H9 (cell line): ENCODE measurements around the gene RLN3. TPM values are rescaled to one million over a fixed set of nuclear protein-coding genes. Genes with fewer than 3 reads are reported as not detected.

Source experiments
- DNase-seq: peaks from one replicate; pipeline ENCODE4 v3.0.0-alpha.2; 2017
- H2AFZ ChIP-seq: one replicate; pipeline ENCODE4 v1.6.1; 2013; ENCODE audit warnings: mild to moderate bottlenecking, low read length, control low read depth, moderate library complexity
- H2AK5ac ChIP-seq: 2 replicates; pipeline ENCODE4 v1.6.1; 2013; ENCODE audit warnings: low read length, control low read depth, mixed read lengths; ENCODE audit not compliant: insufficient read length
- H2BK120ac ChIP-seq: one replicate; pipeline ENCODE4 v1.6.1; 2013; ENCODE audit warnings: low read depth, mild to moderate bottlenecking, low read length, control low read depth, inconsistent platforms; ENCODE audit not compliant: poor library complexity, severe bottlenecking
- H2BK12ac ChIP-seq: 2 replicates; pipeline ENCODE4 v1.6.1; 2013; ENCODE audit warnings: low read length, control low read depth, mixed read lengths, low read depth; ENCODE audit not compliant: insufficient read length
- H2BK15ac ChIP-seq: 2 replicates; pipeline ENCODE4 v1.6.1; 2013; ENCODE audit warnings: low read depth, low read length, control low read depth
- H2BK20ac ChIP-seq: one replicate; pipeline ENCODE4 v1.6.1; 2013; ENCODE audit warnings: low read depth, mild to moderate bottlenecking, low read length, control low read depth, inconsistent platforms; ENCODE audit not compliant: poor library complexity, severe bottlenecking
- H2BK5ac ChIP-seq: 2 replicates; pipeline ENCODE4 v1.6.1; 2013; ENCODE audit warnings: low read length, control low read depth, mixed read lengths; ENCODE audit not compliant: insufficient read length
- H3K14ac ChIP-seq: 2 replicates; pipeline ENCODE4 v1.6.1; 2013; ENCODE audit warnings: low read length, control low read depth; ENCODE audit not compliant: insufficient read depth
- H3K18ac ChIP-seq: 2 replicates; pipeline ENCODE4 v1.6.1; 2013; ENCODE audit warnings: low read depth, mild to moderate bottlenecking, mixed read lengths, low read length, control low read depth; ENCODE audit not compliant: insufficient read length
- H3K23ac ChIP-seq: 2 replicates; pipeline ENCODE4 v1.6.1; 2013; ENCODE audit warnings: low read length, control low read depth, mixed read lengths, low read depth; ENCODE audit not compliant: insufficient read length
- H3K23me2 ChIP-seq: 2 replicates; pipeline ENCODE4 v1.6.1; 2013; ENCODE audit warnings: low read depth, mild to moderate bottlenecking, mixed read lengths, low read length, control low read depth; ENCODE audit not compliant: insufficient read length, poor library complexity, severe bottlenecking
- H3K27ac ChIP-seq: 2 replicates; pipeline ENCODE4 v1.5.1; 2013; ENCODE audit warnings: low read length, control low read depth, mixed read lengths, low read depth; ENCODE audit not compliant: insufficient read length
- H3K27me3 ChIP-seq: 2 replicates; pipeline ENCODE4 v1.6.1; 2013; ENCODE audit warnings: low read length, control low read depth, inconsistent platforms; ENCODE audit not compliant: insufficient read depth
- H3K4ac ChIP-seq: 2 replicates; pipeline ENCODE4 v1.6.1; 2013; ENCODE audit warnings: low read depth, mild to moderate bottlenecking, control low read depth, inconsistent platforms, low read length, moderate library complexity
- H3K4me1 ChIP-seq: 2 replicates; pipeline ENCODE4 v1.6.1; 2013; ENCODE audit warnings: low read length, control low read depth, inconsistent platforms; ENCODE audit not compliant: insufficient read depth
- H3K4me2 ChIP-seq: 2 replicates; pipeline ENCODE4 v1.6.1; 2013; ENCODE audit warnings: low read length, control low read depth, mixed read lengths; ENCODE audit not compliant: insufficient read length, insufficient read depth
- H3K56ac ChIP-seq: 2 replicates; pipeline ENCODE4 v1.6.1; 2013; ENCODE audit warnings: low read depth, mild to moderate bottlenecking, mixed read lengths, low read length, control low read depth; ENCODE audit not compliant: insufficient read length
- H3K79me1 ChIP-seq: 2 replicates; pipeline ENCODE4 v1.6.1; 2013; ENCODE audit warnings: low read depth, mild to moderate bottlenecking, moderate library complexity, low read length, control low read depth, inconsistent platforms; ENCODE audit not compliant: insufficient read depth, poor library complexity, severe bottlenecking
- H3K79me2 ChIP-seq: 2 replicates; pipeline ENCODE4 v1.6.1; 2013; ENCODE audit warnings: low read length, control low read depth, inconsistent platforms; ENCODE audit not compliant: insufficient read depth
- H3K9ac ChIP-seq: 2 replicates; pipeline ENCODE4 v1.6.1; 2013; ENCODE audit warnings: low read length, control low read depth, mixed read lengths; ENCODE audit not compliant: insufficient read length; ENCODE audit errors: extremely low read depth
- H3K9me3 ChIP-seq: one replicate; pipeline ENCODE4 v1.6.1; 2013; ENCODE audit warnings: low read depth, low read length, inconsistent platforms; ENCODE audit not compliant: control insufficient read depth
- H3T11ph ChIP-seq: one replicate; pipeline ENCODE4 v1.6.1; 2013; ENCODE audit warnings: mild to moderate bottlenecking, low read length, control low read depth, inconsistent platforms
- H4K20me1 ChIP-seq: one replicate; pipeline ENCODE4 v1.6.1; 2013; ENCODE audit not compliant: control insufficient read depth, insufficient read length, insufficient read depth
- H4K5ac ChIP-seq: 2 replicates; pipeline ENCODE4 v1.6.1; 2013; ENCODE audit warnings: low read depth, mild to moderate bottlenecking, mixed read lengths, low read length, control low read depth; ENCODE audit not compliant: insufficient read length
- H4K8ac ChIP-seq: replicated peaks from 2 replicates; pipeline ENCODE4 v1.6.1; 2013; ENCODE audit warnings: low read length, control low read depth, mixed read lengths, low read depth; ENCODE audit not compliant: insufficient read length
- H4K91ac ChIP-seq: 2 replicates; pipeline ENCODE4 v1.6.1; 2013; ENCODE audit warnings: low read depth, mild to moderate bottlenecking, moderate library complexity, mixed read lengths, low read length, control low read depth; ENCODE audit not compliant: insufficient read length
- H3K27ac Mint-ChIP-seq, 3 experiments: 2 replicates in 2 of 3; 3 replicates in 1 of 3; pipeline ENCODE4 v1.8.0; 2020 to 2021; ENCODE audit warnings: mixed read lengths in 3 of 3, mild to moderate bottlenecking in 1 of 3, moderate library complexity in 1 of 3
- H3K27me3 Mint-ChIP-seq: 2 replicates; pipeline ENCODE4 v1.8.0; 2021; ENCODE audit warnings: low read depth, mild to moderate bottlenecking, moderate library complexity, mixed read lengths
- H3K36me3 Mint-ChIP-seq, 3 experiments: 2 replicates in 2 of 3; 3 replicates in 1 of 3; pipeline ENCODE4 v1.8.0; 2020 to 2021; ENCODE audit warnings: low read depth in 3 of 3, mixed read lengths in 3 of 3; ENCODE audit not compliant: insufficient read depth in 1 of 3
- H3K4me1 Mint-ChIP-seq, 2 experiments: 2 replicates each; pipeline ENCODE4 v1.8.0; 2020; ENCODE audit warnings: mixed read lengths in 2 of 2
- H3K4me3 Mint-ChIP-seq, 2 experiments: 2 replicates in 1 of 2; 3 replicates in 1 of 2; pipeline ENCODE4 v1.8.0; 2020 to 2021; ENCODE audit warnings: mild to moderate bottlenecking in 2 of 2, mixed read lengths in 2 of 2, moderate library complexity in 1 of 2
- H3K9me3 Mint-ChIP-seq, 2 experiments: 2 replicates in 1 of 2; 3 replicates in 1 of 2; pipeline ENCODE4 v1.8.0; 2020; ENCODE audit warnings: mild to moderate bottlenecking in 2 of 2, mixed read lengths in 2 of 2, moderate library complexity in 1 of 2
- CTCF ChIP-seq: fragments of 200-600 bp; sonication (generic); conservative IDR thresholded peaks from 3 replicates; pipeline ENCODE4 v1.8.0; 2021; ENCODE audit warnings: antibody characterized with exemption, mild to moderate bottlenecking
- WGBS: extraction: QIAGEN DNeasy Blood & Tissue Kit; methylation state at CpG from one replicate; pipeline ENCODE4 v1.1.7; 2013; ENCODE audit warnings: missing lambda C conversion rate, low lambda C conversion rate, mixed read lengths; ENCODE audit not compliant: insufficient read length; ENCODE audit errors: extremely low coverage; 5-methylcytosine and 5-hydroxymethylcytosine counted together
- total RNA-seq: library from RNA; stranded (reverse); gene quantifications from 2 replicates; pipeline ENCODE4 v1.2.1, GENCODE V29; 2021

Gene RLN3
- total RNA-seq, 1 experiment from 2014 or later, result not detected

GRCh38 chr19:13981467-13981866 is 46.5 kb upstream of the RLN3 start:
- DNase-seq, result no peak
- no peaks in the 10 kb centered on the region for H3K9me3 ChIP-seq
- H3K27me3 Mint-ChIP-seq, result no peaks in the 10 kb centered on the region

More at GRCh38 chr19:13981467-13981866, 46.5 kb upstream of the RLN3 start:
- H3K9me3 Mint-ChIP-seq, result no peaks in the 10 kb centered on the region; a peak in 1 of 5 replicates
- Histone ChIP-seq H3K56ac (no peak overlapping the region), H3K23ac (no peak overlapping the region), H4K5ac (no peak overlapping the region), H3K4me2 (no peak overlapping the region), H3K18ac (no peak overlapping the region), H3K14ac (no peak overlapping the region), H3T11ph (no peak overlapping the region), H3K4me1 (peaks cover 3% of the 10 kb centered on the region; the same call in 1 of the 2 replicates), H3K23me2 (no peaks in the 10 kb centered on the region), H2BK5ac (no peak overlapping the region), H4K20me1 (no peaks in the 10 kb centered on the region), H2BK15ac (no peak overlapping the region), H3K27me3 (no peaks in the 10 kb centered on the region), H3K4ac (no peak overlapping the region), H4K91ac (no peak overlapping the region), H4K8ac (no peak overlapping the region), H3K27ac (no peak overlapping the region), H2AK5ac (no peak overlapping the region), H3K9ac (no peak overlapping the region), H3K79me1 (no peaks in the 10 kb centered on the region), H3K79me2 (no peaks in the 10 kb centered on the region), H2BK12ac (no peak overlapping the region), H2AFZ (no peak overlapping the region), H2BK20ac (no peak overlapping the region), H2BK120ac (no peak overlapping the region)
- H3K36me3 Mint-ChIP-seq, result peaks cover 0 to 2% (median 1%) of the 10 kb centered on the region in 3 experiments; a peak in 2 of 7 replicates
- WGBS, result no CpG with 5 or more reads among the region's 9 CpGs
- peaks cover 26 to 39% of the 10 kb centered on the region in 2 experiments for H3K4me1 Mint-ChIP-seq
- no peak overlapping the region for H3K4me3 Mint-ChIP-seq
- no peak for TF ChIP-seq CTCF
- no peak overlapping the region for H3K27ac Mint-ChIP-seq
